ENCODE data around the gene CES3. TPM values are rescaled to one million over a fixed set of nuclear protein-coding genes. Genes with fewer than 3 reads are reported as not detected.
"Not testable (repeated sequence)": the region's sequence is repeated elsewhere in the genome, so short reads cannot be mapped to it uniquely, and the experiment has no call there.

The CES3 gene
- total RNA-seq, 3 donors from 2014 or later, result 86.5 to 264 (median 199) TPM

DNA sequence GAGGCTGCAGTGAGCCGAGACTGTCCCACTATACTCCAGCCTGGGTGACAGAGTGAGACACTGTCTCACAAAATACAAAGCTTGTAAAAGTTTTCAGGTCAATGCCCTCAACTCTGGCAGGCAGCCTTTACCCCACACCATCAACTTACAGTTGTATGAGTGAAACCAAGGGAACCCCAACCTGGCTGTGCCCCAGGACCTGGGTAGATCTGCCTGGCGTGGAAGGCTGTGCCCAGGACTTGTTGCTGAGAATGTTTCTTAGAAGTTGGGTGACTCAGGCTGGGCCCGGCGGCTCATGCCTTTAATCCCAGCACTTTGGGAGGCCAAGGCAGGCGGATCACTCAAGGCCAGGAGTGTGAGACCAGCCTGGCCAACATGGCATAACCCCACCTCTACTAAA, 7.8 kb downstream of the CES3 start:
- TF ChIP-seq, protein P1, sequence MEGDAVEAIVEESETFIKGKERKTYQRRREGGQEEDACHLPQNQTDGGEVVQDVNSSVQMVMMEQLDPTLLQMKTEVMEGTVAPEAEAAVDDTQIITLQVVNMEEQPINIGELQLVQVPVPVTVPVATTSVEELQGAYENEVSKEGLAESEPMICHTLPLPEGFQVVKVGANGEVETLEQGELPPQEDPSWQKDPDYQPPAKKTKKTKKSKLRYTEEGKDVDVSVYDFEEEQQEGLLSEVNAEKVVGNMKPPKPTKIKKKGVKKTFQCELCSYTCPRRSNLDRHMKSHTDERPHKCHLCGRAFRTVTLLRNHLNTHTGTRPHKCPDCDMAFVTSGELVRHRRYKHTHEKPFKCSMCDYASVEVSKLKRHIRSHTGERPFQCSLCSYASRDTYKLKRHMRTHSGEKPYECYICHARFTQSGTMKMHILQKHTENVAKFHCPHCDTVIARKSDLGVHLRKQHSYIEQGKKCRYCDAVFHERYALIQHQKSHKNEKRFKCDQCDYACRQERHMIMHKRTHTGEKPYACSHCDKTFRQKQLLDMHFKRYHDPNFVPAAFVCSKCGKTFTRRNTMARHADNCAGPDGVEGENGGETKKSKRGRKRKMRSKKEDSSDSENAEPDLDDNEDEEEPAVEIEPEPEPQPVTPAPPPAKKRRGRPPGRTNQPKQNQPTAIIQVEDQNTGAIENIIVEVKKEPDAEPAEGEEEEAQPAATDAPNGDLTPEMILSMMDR (IDR thresholded peaks at IDR 0.05), result no peak
- ATAC-seq (no peak), DNase-seq (no peak)
- H3K9me3 ChIP-seq, result no peaks in the 10 kb centered on the region
- no peaks in the 10 kb centered on the region for H3K4me1 ChIP-seq (ENCODE audit: low read depth)
- no peaks in the 10 kb centered on the region for H3K36me3 ChIP-seq (ENCODE audit: low read depth)
- no peak overlapping the region for H3K4me3 ChIP-seq
- intact Hi-C loops (cut with DNase I, micrococcal nuclease), result no loop called here

- no peak for ATAC-seq
- intact Hi-C loops (cut with DNase I, micrococcal nuclease), result loop anchor here in 1 of 2 donors (10.0 kb wide), 1 partner anchor 214 kb away; the partner anchor contains the start of gene MATCAP1
- no peaks in the 10 kb centered on the region for H3K9me3 ChIP-seq
Measured at GRCh38 chr16:66970775-66971720, 10.0 kb downstream of the CES3 start.

DNA sequence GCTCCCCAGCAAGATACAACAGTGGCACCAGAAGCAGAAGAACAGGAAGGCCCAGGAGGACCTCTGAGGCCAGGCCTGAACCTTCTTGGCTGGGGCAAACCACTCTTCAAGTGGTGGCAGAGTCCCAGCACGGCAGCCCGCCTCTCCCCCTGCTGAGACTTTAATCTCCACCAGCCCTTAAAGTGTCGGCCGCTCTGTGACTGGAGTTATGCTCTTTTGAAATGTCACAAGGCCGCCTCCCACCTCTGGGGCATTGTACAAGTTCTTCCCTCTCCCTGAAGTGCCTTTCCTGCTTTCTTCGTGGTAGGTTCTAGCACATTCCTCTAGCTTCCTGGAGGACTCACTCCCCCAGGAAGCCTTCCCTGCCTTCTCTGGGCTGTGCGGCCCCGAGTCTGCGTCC, 11.9 kb downstream of the CES3 start:
- TF ChIP-seq, protein P1 (IDR thresholded peaks at IDR 0.05), result no peak

More at GRCh38 chr16:66970775-66971720, 10.0 kb downstream of the CES3 start:
- TF ChIP-seq, protein P1 (IDR thresholded peaks at IDR 0.05), result no peak
- H3K4me1 ChIP-seq (ENCODE audit: low read depth), result no peaks in the 10 kb centered on the region
- no peak for DNase-seq
- no peak overlapping the region for H3K4me3 ChIP-seq
- H3K36me3 ChIP-seq (ENCODE audit: low read depth), result no peaks in the 10 kb centered on the region

GRCh38 chr16:66973716-66974115, 12.7 kb downstream of the CES3 start:
- Histone ChIP-seq H3K4me1 (ENCODE audit: low read depth) (peaks cover 5% of the 10 kb centered on the region), H3K9me3 (no peaks in the 10 kb centered on the region), H3K4me3 (no peak overlapping the region), H3K36me3 (ENCODE audit: low read depth) (peaks cover 3% of the 10 kb centered on the region)
- intact Hi-C loops (cut with DNase I, micrococcal nuclease), result loop anchor here in 1 of 2 donors (10.0 kb wide), 1 partner anchor 211 kb away; the partner anchor contains the start of gene MATCAP1
- no peak for ATAC-seq
- no peak for DNase-seq
- TF ChIP-seq, protein P1 (IDR thresholded peaks at IDR 0.05), result no peak

More for the DNA sequence above, 11.9 kb downstream of the CES3 start:
- DNase-seq (no peak), ATAC-seq (no peak)
- Histone ChIP-seq H3K4me1 (ENCODE audit: low read depth) (peaks cover 5% of the 10 kb centered on the region), H3K36me3 (ENCODE audit: low read depth) (peaks cover 3% of the 10 kb centered on the region), H3K9me3 (no peaks in the 10 kb centered on the region), H3K4me3 (no peak overlapping the region)
- intact Hi-C loops (cut with DNase I, micrococcal nuclease), result loop anchor here in 1 of 2 donors (10.0 kb wide), 1 partner anchor 212 kb away; the partner anchor contains the start of gene MATCAP1

- H3K36me3 ChIP-seq (ENCODE audit: low read depth); DNase-seq; H3K4me1 ChIP-seq (ENCODE audit: low read depth); H3K4me3 ChIP-seq; ATAC-seq; H3K9me3 ChIP-seq: not testable (repeated sequence)
- intact Hi-C loops (cut with DNase I, micrococcal nuclease), result loop anchor here in 1 of 2 donors (10.0 kb wide), 1 partner anchor 210 kb away; the partner anchor contains the start of gene MATCAP1
Measured at GRCh38 chr16:66974156-66974931, 13.3 kb downstream of the CES3 start.

GRCh38 chr16:66974932-66975246, 13.8 kb downstream of the CES3 start:
- not testable (repeated sequence) for H3K4me1 ChIP-seq (ENCODE audit: low read depth); ATAC-seq; H3K36me3 ChIP-seq (ENCODE audit: low read depth); H3K9me3 ChIP-seq; DNase-seq; H3K4me3 ChIP-seq
- intact Hi-C loops (cut with DNase I, micrococcal nuclease), result loop anchor here in 1 of 2 donors (10.0 kb wide), 1 partner anchor 210 kb away; the partner anchor contains the start of gene MATCAP1
